Smooth muscle cell of the brain vasculature (primary cell): Measurements from ENCODE around the gene THSD7B.
"Not testable (repeated sequence)": the region's sequence is repeated elsewhere in the genome, so short reads cannot be mapped to it uniquely, and the experiment has no call there.

Experiments used
- DNase-seq: peaks from one replicate; pipeline ENCODE4 v3.0.0-alpha.2; 2012; ENCODE audit warnings: low read depth, low spot score

Gene THSD7B

DNA sequence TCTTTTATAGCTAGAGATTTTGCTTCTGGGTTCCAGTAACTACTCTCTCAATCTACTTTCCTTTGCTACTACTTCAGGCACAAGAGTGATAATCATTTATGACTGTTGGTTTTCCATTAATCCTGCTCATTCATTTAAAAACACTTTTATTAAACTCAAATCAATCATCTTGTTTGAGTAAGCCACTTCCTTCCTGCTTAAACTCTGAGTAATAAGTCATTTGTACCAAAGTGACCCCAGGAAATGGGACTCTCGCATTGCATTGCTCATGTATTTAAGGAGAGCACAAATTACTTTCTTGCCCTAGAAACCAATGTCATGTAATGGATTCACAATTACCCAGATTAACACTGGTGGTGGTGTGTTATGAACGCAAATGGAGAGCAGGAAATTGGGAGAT is 928.2 kb downstream of the THSD7B start:
- no peak for DNase-seq

GRCh38 chr2:137696916-137697315 is 931.6 kb downstream of the THSD7B start:
- DNase-seq, result no peak

DNA sequence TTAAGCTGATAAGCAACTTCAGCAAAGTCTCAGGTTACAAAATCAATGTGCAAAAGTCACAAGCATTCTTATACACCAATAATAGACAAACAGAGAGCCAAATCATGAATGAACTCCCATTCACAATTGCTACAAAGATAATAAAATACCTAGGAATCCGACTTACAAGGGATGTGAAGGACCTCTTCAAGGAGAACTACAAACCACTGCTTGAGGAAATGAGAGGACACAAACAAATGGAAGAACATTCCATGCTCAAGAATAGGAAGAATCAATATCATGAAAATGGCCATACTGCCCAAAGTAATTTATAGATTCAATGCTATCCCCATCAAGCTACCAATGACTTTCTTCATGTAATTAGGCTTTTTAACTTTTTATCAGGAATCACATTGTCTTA is 934.9 kb downstream of the THSD7B start:
- not testable (repeated sequence) for DNase-seq

DNA sequence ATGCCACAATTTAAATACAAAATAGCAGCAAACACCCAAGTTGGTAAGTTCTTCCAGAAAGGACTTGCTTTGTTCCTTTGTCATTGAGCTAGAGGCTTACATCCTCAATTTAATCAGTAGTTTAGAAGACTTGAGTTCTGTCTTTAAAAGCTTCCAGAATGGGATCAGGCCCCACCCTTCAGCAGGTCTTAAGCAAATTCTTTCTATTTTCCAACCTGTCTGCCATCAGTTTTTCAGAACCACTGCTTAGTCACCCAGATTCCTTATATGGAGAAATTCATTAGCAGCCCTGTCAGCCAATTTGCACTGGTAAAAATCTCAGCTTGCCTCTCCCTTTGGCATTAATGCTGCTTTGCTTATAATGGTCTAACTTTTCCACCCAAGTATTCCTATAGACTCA is 935.3 kb downstream of the THSD7B start:
- DNase-seq, result no peak

DNA sequence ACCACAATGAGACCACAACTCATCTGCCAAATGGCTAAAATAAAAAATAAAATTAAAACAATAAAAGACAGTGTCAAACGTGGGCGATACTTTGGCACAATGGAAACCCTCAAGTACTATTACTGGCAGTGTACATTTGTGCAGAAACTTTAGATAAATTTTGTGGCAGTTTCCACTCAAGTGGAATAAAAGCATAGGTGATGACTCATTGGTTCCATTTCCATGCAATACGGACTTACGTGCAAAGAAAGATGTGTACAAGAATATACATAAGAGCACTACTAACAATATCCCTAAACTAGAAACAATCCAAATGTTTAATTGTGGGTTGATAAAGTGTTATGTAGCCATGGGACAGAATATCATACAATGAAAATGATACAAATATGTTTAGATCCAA is 940.0 kb downstream of the THSD7B start:
- no peak for DNase-seq

DNA sequence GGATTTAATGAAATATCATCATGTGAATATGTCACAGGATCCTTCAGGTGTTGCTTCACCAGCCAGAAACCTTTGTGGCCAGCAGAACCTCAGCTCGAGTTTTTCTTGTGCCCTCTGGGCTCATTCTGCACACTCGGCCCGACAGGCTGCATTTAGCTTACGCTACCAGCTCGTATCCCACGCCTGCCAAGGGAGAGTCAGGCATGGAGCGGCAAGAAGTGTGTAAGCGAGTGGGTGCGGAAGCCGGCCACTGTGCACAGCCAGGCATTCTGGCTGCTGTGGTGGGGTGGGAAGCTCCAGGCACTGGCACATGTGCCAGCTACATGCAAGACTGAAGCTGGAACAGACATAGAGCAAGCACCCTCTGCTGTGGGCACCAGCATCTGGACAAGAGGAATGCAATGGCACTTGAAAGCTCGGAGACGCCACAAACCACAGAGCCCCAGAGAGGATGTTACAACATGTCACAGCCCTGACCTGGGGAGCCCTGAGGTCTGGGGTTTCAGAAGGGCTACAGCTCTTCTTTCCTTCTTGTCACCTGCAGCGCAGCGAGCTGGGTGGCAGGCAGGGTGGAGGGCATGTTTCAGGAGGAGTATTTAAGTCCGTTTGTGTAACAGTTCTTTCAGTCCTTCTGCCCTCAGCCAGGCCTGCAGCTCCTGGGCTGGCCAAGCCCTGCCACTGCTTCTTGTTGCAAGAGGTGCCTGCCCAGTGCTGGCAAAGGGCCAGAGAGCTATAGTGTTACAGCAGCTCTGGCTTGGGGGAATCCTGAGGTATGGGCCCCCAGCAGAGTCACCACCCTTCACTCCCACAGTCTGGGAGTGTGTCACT is 941.7 kb downstream of the THSD7B start:
- DNase-seq, result no peak

DNA sequence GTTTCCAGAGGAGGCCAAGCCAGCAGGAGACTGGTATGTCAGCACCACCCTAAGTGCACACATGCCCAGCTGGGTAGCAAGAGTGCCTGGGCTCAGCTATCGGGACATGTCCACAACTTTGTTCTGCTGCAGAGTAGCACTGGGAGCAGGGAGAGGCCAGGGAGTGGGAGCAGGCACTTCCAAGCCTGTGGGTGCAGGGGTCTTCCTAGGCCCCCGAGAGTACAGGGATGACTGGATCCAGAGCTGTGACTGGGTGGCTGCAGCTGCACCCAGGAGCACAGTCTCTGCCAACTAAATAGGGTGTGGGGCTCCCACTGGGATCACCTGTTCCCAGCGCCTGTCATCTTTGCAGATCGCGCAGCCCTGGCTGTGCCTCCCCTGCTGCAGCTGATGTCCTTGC is 943.0 kb downstream of the THSD7B start:
- no peak for DNase-seq

- DNase-seq, result no peak
These were observed 950.4 kb downstream of the THSD7B start for GRCh38 chr2:137715731-137716191.

DNA sequence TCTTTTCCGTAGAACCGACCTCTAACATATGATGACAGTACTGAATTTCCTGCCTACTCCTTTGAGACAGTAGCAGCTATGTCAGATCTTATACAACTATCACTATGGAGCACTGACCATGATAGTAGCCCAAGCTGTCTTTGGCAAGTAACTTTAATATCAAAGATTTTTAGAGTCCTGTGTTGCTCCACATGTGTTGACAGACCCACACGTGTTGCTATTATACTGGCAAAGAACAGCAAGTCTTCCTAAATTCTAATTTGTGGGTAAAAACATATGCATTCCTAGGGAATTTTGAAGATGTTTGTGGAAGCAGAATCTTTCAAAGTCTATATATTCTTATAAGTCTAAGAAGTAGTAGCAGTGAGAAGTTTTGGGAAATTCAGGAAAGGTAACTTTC is 953.4 kb downstream of the THSD7B start:
- no peak for DNase-seq

- DNase-seq, result no peak
These were observed 956.4 kb downstream of the THSD7B start for GRCh38 chr2:137721733-137722132.

DNA sequence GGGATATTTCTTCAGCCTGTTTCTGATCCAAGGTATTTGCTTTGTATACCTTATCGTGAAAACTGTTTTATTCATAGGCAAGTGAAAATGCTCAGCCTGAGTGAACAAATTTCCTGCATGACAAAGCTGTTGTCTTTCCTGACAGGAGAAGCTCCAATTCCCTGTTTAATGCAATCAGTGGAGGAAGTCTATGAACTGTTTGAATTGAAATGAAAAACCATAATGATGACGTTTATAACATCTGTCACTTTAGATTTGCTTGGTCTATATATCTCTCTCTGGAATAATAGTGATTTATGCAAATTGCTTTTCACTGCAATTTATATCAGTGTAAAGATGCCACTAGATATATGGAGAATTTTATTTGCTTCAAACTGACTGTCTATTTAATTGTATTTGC is 959.6 kb downstream of the THSD7B start:
- DNase-seq, result no peak
